ENCODE measurements around the gene PGBD1. TPM values are rescaled to one million over a fixed set of nuclear protein-coding genes. Genes with fewer than 3 reads are reported as not detected.
A peak's percentile ranks its signal among the peaks of the same experiment; 100 is the strongest.

PGBD1 gene
- polyA plus RNA-seq (2013, experiment 1 of 2) = 5.4 TPM
- polyA plus RNA-seq (2013, experiment 2 of 2) = 5.6 TPM

GRCh38 chr6:28281288-28282064 is at the start of gene PGBD1:
Gene PGBD1, plus strand, starts transcription at chr6:28281572. Its CDS starts 2,242 bp downstream, at chr6:28283814.
- H3K36me3 ChIP-seq (ENCODE audit: control insufficient read depth, insufficient read depth, low read length) = peaks cover 4% of the 10 kb centered on the region
- H3K27me3 ChIP-seq (ENCODE audit: insufficient read depth, low read length, poor library complexity) = no peaks in the 10 kb centered on the region

GRCh38 chr6:28232785-28233184 is 48.6 kb upstream of the PGBD1 start:
- peaks cover 19% of the 10 kb centered on the region for H3K36me3 ChIP-seq (ENCODE audit: control insufficient read depth, insufficient read depth, low read length)
- no peak for DNase-seq
- H3K4me2 ChIP-seq (ENCODE audit: low read length) = no peak overlapping the region
- H2BK5ac ChIP-seq (ENCODE audit: low read length) = no peak overlapping the region
- no peak overlapping the region for H2AK5ac ChIP-seq (ENCODE audit: low read length)
- no peak overlapping the region for H3K9ac ChIP-seq (ENCODE audit: low read length)
- H3K4me1 ChIP-seq (ENCODE audit: control insufficient read depth, low read depth, low read length) = no peaks in the 10 kb centered on the region
- H3K27me3 ChIP-seq (ENCODE audit: insufficient read depth, low read length, poor library complexity) = no peaks in the 10 kb centered on the region
- no peak overlapping the region for H3K18ac ChIP-seq (ENCODE audit: low read length)
- H3K27ac ChIP-seq (ENCODE audit: low read depth, low read length) = no peak overlapping the region
- no CpG with 5 or more reads among the region's 11 CpGs for WGBS (ENCODE audit: extremely low coverage, insufficient coverage, low lambda C conversion rate)
- H4K8ac ChIP-seq (ENCODE audit: low read depth, low read length) = no peak overlapping the region
- H2BK15ac ChIP-seq (replicated peaks; ENCODE audit: low read depth) = no peak overlapping the region
- no peak overlapping the region for H3K56ac ChIP-seq (ENCODE audit: low read length)
- H3K4me3 ChIP-seq (ENCODE audit: low read length) = no peak overlapping the region
- H2BK120ac ChIP-seq (ENCODE audit: low read depth, low read length) = no peak overlapping the region
- H3K79me2 ChIP-seq (ENCODE audit: control insufficient read depth, insufficient read depth, low read length) = no peaks in the 10 kb centered on the region
- no peak overlapping the region for H4K5ac ChIP-seq (ENCODE audit: low read length)
- H3K79me1 ChIP-seq (ENCODE audit: low read length) = no peaks in the 10 kb centered on the region
- H3K23ac ChIP-seq (ENCODE audit: low read length) = no peak overlapping the region
- H3K4ac ChIP-seq (ENCODE audit: low read depth, low read length) = no peak overlapping the region

More at GRCh38 chr6:28281288-28282064, at the start of gene PGBD1:
- Histone ChIP-seq H3K4me1 (ENCODE audit: control insufficient read depth, low read depth, low read length) (peaks cover 2% of the 10 kb centered on the region), H2BK15ac (replicated peaks; ENCODE audit: low read depth) (no peak within 1 kb of the TSS), H3K79me2 (ENCODE audit: control insufficient read depth, insufficient read depth, low read length) (peaks cover 8% of the 10 kb centered on the region), H3K27ac (ENCODE audit: low read depth, low read length) (no peak within 1 kb of the TSS), H3K4me3 (ENCODE audit: low read length) (peak within 1 kb of the TSS; percentile 80), H3K23ac (ENCODE audit: low read length) (no peak within 1 kb of the TSS), H4K5ac (ENCODE audit: low read length) (no peak within 1 kb of the TSS), H3K4me2 (ENCODE audit: low read length) (peak within 1 kb of the TSS; percentile 91), H4K8ac (ENCODE audit: low read depth, low read length) (no peak within 1 kb of the TSS), H2BK5ac (ENCODE audit: low read length) (no peak within 1 kb of the TSS), H3K9ac (ENCODE audit: low read length) (peak within 1 kb of the TSS; percentile 90), H2AK5ac (ENCODE audit: low read length) (no peak within 1 kb of the TSS), H2BK120ac (ENCODE audit: low read depth, low read length) (no peak within 1 kb of the TSS), H3K4ac (ENCODE audit: low read depth, low read length) (peak within 1 kb of the TSS; percentile 95), H3K79me1 (ENCODE audit: low read length) (peaks cover 2% of the 10 kb centered on the region), H3K56ac (ENCODE audit: low read length) (peak within 1 kb of the TSS; percentile 97), H3K18ac (ENCODE audit: low read length) (peak within 1 kb of the TSS; percentile 78)
- no CpG with 5 or more reads among the region's 50 CpGs for WGBS (ENCODE audit: extremely low coverage, insufficient coverage, low lambda C conversion rate)
- peak; percentile 87 for DNase-seq

GRCh38 chr6:28235912-28236452 is 45.4 kb upstream of the PGBD1 start:
- peak; percentile 40 for DNase-seq
- Histone ChIP-seq H3K36me3 (ENCODE audit: control insufficient read depth, insufficient read depth, low read length) (peaks cover 8% of the 10 kb centered on the region), H3K23ac (ENCODE audit: low read length) (no peak overlapping the region), H3K9ac (ENCODE audit: low read length) (no peak overlapping the region), H3K79me2 (ENCODE audit: control insufficient read depth, insufficient read depth, low read length) (no peaks in the 10 kb centered on the region), H2AK5ac (ENCODE audit: low read length) (no peak overlapping the region), H4K5ac (ENCODE audit: low read length) (no peak overlapping the region), H3K4me2 (ENCODE audit: low read length) (no peak overlapping the region), H3K79me1 (ENCODE audit: low read length) (no peaks in the 10 kb centered on the region), H2BK5ac (ENCODE audit: low read length) (no peak overlapping the region), H2BK15ac (replicated peaks; ENCODE audit: low read depth) (no peak overlapping the region), H2BK120ac (ENCODE audit: low read depth, low read length) (no peak overlapping the region), H3K4me3 (ENCODE audit: low read length) (no peak overlapping the region), H4K8ac (ENCODE audit: low read depth, low read length) (no peak overlapping the region), H3K27me3 (ENCODE audit: insufficient read depth, low read length, poor library complexity) (no peaks in the 10 kb centered on the region), H3K56ac (ENCODE audit: low read length) (no peak overlapping the region), H3K4me1 (ENCODE audit: control insufficient read depth, low read depth, low read length) (no peaks in the 10 kb centered on the region), H3K27ac (ENCODE audit: low read depth, low read length) (no peak overlapping the region), H3K18ac (ENCODE audit: low read length) (no peak overlapping the region), H3K4ac (ENCODE audit: low read depth, low read length) (no peak overlapping the region)
- WGBS (ENCODE audit: extremely low coverage, insufficient coverage, low lambda C conversion rate) = no CpG with 5 or more reads among the region's 3 CpGs

- H3K4ac ChIP-seq (ENCODE audit: low read depth, low read length) = no peak overlapping the region
- no peak overlapping the region for H4K5ac ChIP-seq (ENCODE audit: low read length)
- H4K8ac ChIP-seq (ENCODE audit: low read depth, low read length) = no peak overlapping the region
- H2BK120ac ChIP-seq (ENCODE audit: low read depth, low read length) = no peak overlapping the region
- no peak overlapping the region for H3K56ac ChIP-seq (ENCODE audit: low read length)
- no peak for DNase-seq
- H2BK5ac ChIP-seq (ENCODE audit: low read length) = no peak overlapping the region
- WGBS (ENCODE audit: extremely low coverage, insufficient coverage, low lambda C conversion rate) = no CpG with 5 or more reads among the region's 1 CpG
- H3K27ac ChIP-seq (ENCODE audit: low read depth, low read length) = no peak overlapping the region
- no peaks in the 10 kb centered on the region for H3K4me1 ChIP-seq (ENCODE audit: control insufficient read depth, low read depth, low read length)
- H3K4me3 ChIP-seq (ENCODE audit: low read length) = no peak overlapping the region
- no peak overlapping the region for H2BK15ac ChIP-seq (replicated peaks; ENCODE audit: low read depth)
- H3K36me3 ChIP-seq (ENCODE audit: control insufficient read depth, insufficient read depth, low read length) = no peaks in the 10 kb centered on the region
- no peak overlapping the region for H3K4me2 ChIP-seq (ENCODE audit: low read length)
- H3K18ac ChIP-seq (ENCODE audit: low read length) = no peak overlapping the region
- H3K23ac ChIP-seq (ENCODE audit: low read length) = no peak overlapping the region
- no peak overlapping the region for H3K9ac ChIP-seq (ENCODE audit: low read length)
- H3K79me1 ChIP-seq (ENCODE audit: low read length) = no peaks in the 10 kb centered on the region
- no peaks in the 10 kb centered on the region for H3K79me2 ChIP-seq (ENCODE audit: control insufficient read depth, insufficient read depth, low read length)
- H3K27me3 ChIP-seq (ENCODE audit: insufficient read depth, low read length, poor library complexity) = no peaks in the 10 kb centered on the region
- no peak overlapping the region for H2AK5ac ChIP-seq (ENCODE audit: low read length)
Measured at GRCh38 chr6:28239636-28240035, 41.7 kb upstream of the PGBD1 start.

GRCh38 chr6:28240471-28240870 is 40.9 kb upstream of the PGBD1 start:
- Histone ChIP-seq H3K4me3 (ENCODE audit: low read length) (no peak overlapping the region), H2BK120ac (ENCODE audit: low read depth, low read length) (no peak overlapping the region), H3K56ac (ENCODE audit: low read length) (no peak overlapping the region), H3K23ac (ENCODE audit: low read length) (no peak overlapping the region), H2BK5ac (ENCODE audit: low read length) (no peak overlapping the region), H3K4ac (ENCODE audit: low read depth, low read length) (no peak overlapping the region), H4K8ac (ENCODE audit: low read depth, low read length) (no peak overlapping the region), H3K79me1 (ENCODE audit: low read length) (no peaks in the 10 kb centered on the region), H3K4me1 (ENCODE audit: control insufficient read depth, low read depth, low read length) (no peaks in the 10 kb centered on the region), H3K27ac (ENCODE audit: low read depth, low read length) (no peak overlapping the region), H3K18ac (ENCODE audit: low read length) (no peak overlapping the region), H3K36me3 (ENCODE audit: control insufficient read depth, insufficient read depth, low read length) (no peaks in the 10 kb centered on the region), H3K79me2 (ENCODE audit: control insufficient read depth, insufficient read depth, low read length) (no peaks in the 10 kb centered on the region), H3K4me2 (ENCODE audit: low read length) (no peak overlapping the region), H3K9ac (ENCODE audit: low read length) (no peak overlapping the region), H3K27me3 (ENCODE audit: insufficient read depth, low read length, poor library complexity) (no peaks in the 10 kb centered on the region), H2AK5ac (ENCODE audit: low read length) (no peak overlapping the region), H2BK15ac (replicated peaks; ENCODE audit: low read depth) (no peak overlapping the region), H4K5ac (ENCODE audit: low read length) (no peak overlapping the region)
- WGBS (ENCODE audit: extremely low coverage, insufficient coverage, low lambda C conversion rate) = no CpG with 5 or more reads among the region's 1 CpG
- DNase-seq = no peak

Measured in mesendoderm (in vitro differentiated cells).